Measurements from ENCODE around the gene IGSF8. TPM values are rescaled to one million over a fixed set of nuclear protein-coding genes. Genes with fewer than 3 reads are reported as not detected.

The IGSF8 gene
- total and polyA plus RNA-seq, 12 donors: 9.7 to 42.9 (median 24.1) TPM

DNA sequence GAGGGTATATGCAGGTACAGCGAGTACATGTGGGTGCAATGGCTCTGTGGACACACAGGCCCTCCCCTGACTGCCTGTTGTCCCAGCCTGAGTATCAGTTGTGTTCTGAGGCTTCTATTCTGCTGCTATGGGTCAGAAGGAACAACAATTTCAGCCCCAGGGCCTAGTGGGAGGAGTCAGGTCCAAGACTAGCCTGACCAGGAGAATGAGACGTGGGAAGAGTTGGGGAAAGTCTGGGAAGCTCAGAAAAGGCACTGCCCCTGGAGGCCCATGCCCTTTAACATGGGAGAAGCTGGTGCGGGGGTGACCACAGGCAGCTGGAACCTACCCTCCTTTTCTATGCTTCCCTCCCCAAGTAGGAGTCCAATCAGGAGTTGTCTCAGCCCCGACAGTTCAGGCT lies 7.7 kb downstream of the IGSF8 start:
- no peaks in the 10 kb centered on the region for H3K27me3 ChIP-seq
- DNase-seq: no peak
- no peak overlapping the region for H3K4me3 ChIP-seq
- no peaks in the 10 kb centered on the region for H3K9me3 ChIP-seq (replicated peaks in 1 of 3)
- H3K36me3 ChIP-seq (replicated peaks in 1 of 2): peaks cover 0 to 18% of the 10 kb centered on the region in 2 donors
- WGBS, 4 donors: 92 to 96% (median 95%) methylated on average over 4 of the region's 4 CpGs
- H3K27ac ChIP-seq: no peak overlapping the region
- TF ChIP-seq, protein P1, sequence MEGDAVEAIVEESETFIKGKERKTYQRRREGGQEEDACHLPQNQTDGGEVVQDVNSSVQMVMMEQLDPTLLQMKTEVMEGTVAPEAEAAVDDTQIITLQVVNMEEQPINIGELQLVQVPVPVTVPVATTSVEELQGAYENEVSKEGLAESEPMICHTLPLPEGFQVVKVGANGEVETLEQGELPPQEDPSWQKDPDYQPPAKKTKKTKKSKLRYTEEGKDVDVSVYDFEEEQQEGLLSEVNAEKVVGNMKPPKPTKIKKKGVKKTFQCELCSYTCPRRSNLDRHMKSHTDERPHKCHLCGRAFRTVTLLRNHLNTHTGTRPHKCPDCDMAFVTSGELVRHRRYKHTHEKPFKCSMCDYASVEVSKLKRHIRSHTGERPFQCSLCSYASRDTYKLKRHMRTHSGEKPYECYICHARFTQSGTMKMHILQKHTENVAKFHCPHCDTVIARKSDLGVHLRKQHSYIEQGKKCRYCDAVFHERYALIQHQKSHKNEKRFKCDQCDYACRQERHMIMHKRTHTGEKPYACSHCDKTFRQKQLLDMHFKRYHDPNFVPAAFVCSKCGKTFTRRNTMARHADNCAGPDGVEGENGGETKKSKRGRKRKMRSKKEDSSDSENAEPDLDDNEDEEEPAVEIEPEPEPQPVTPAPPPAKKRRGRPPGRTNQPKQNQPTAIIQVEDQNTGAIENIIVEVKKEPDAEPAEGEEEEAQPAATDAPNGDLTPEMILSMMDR (IDR thresholded peaks at IDR 0.05): no peak
- no peak for TF ChIP-seq POLR2A (IDR thresholded peaks at IDR 0.05)
- no peaks in the 10 kb centered on the region for H3K4me1 ChIP-seq (replicated peaks in 1 of 2)
- intact Hi-C loops (cut with DNase I): loop anchor here (5.0 to 10.0 kb wide), 2 partner anchors 146 to 282 kb away; partner anchors contain the start of gene IGSF9 (in 1 of the 2)

DNA sequence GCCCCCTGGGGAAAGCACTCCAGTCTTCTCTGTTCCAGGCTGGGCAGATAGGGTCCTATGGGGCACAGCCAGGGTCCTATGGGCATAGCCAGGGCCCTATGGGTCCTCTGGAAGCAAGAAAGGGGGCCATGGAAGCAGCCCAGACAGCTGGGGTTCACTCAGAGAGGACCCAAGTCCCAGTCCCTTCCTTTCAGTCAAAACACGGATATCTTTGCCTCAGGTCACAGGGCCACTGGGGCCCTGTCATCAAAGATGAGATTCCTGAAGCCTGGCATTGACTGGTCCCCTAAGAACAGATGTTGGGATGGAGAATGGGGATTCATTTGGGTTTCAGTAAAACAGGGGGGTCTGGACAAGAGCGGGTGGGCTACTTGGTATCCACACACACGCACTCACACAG lies 8.5 kb downstream of the IGSF8 start:
- intact Hi-C loops (cut with DNase I): loop anchor here (5.0 to 10.0 kb wide), 2 partner anchors 145 to 282 kb away; partner anchors contain the start of gene IGSF9 (in 1 of the 2)
- Histone ChIP-seq H3K4me1 (replicated peaks in 1 of 2) (no peaks in the 10 kb centered on the region), H3K27me3 (no peaks in the 10 kb centered on the region), H3K9me3 (replicated peaks in 1 of 3) (no peaks in the 10 kb centered on the region), H3K27ac (no peak overlapping the region), H3K4me3 (no peak overlapping the region), H3K36me3 (replicated peaks in 1 of 2) (peaks cover 0 to 18% of the 10 kb centered on the region in 2 donors)
- WGBS, 4 donors: 76 to 90% (median 87%) methylated on average over 2 to 3 of the region's 3 CpGs
- TF ChIP-seq POLR2A (IDR thresholded peaks at IDR 0.05): no peak
- TF ChIP-seq, protein P1 (IDR thresholded peaks at IDR 0.05): no peak
- no peak for DNase-seq

DNA sequence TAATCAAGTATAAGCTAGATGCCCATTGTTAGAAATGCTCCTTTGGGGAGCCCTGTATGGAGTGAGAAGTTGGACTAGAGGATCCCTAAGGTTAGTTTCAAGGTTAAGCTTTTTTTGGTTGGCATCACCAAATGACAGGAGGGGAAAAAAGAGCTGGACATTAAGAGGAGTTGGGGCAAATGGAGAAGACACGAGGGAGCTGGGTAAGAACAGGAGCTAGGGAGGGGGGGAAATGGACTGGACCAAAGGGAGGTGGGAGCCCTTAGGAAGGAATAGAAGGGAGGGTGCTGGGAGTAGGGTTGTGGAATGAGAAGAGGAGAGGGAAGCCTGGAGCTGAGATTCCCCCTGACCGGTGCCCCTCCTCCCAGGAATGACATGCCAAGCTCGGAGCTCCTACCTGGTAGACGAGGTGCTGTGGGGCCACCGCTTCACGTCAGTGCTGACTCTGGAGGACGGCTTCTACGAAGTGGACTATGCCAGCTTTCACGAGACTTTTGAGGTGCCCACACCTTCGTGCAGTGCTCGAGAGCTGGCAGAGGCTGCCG lies 11.2 kb downstream of the IGSF8 start:
- H3K27me3 ChIP-seq: peaks cover 12% of the 10 kb centered on the region
- intact Hi-C loops (cut with DNase I): no loop called here
- DNase-seq: no peak
- TF ChIP-seq POLR2A (IDR thresholded peaks at IDR 0.05): no peak
- TF ChIP-seq, protein P1 (IDR thresholded peaks at IDR 0.05): no peak
- H3K27ac ChIP-seq: no peak overlapping the region
- 88 to 93% (median 93%) methylated on average over 7 to 12 of the region's 12 CpGs for WGBS, 4 donors
- H3K9me3 ChIP-seq (replicated peaks in 1 of 3): no peaks in the 10 kb centered on the region
- H3K36me3 ChIP-seq (replicated peaks in 1 of 2): peaks cover 0 to 7% of the 10 kb centered on the region in 2 donors
- H3K4me3 ChIP-seq: no peak overlapping the region
- peaks cover 0 to 4% of the 10 kb centered on the region in 2 donors for H3K4me1 ChIP-seq (replicated peaks in 1 of 2)

DNA sequence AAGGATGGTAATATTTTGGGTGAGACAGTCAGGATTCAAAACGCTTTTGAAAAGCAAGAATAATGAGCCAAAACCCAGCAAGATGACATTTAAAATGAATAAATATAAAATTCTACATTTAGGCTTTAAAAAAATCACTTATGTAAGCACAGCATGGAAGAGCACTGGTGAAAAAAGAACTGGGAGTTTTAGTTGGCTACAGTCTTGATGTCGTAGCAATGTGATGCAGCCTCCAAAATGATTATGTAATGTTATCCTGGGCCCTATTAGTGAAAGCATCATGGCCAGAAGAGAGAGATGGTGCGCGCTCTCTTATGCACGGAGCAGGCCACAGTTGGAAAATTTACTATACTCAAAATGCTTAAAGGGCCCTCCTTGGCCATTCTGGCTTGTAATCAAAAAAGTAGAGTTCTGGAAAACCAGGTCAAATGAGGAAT lies 11.9 kb downstream of the IGSF8 start:
- H3K4me3 ChIP-seq: no peak overlapping the region
- WGBS, 4 donors: 74 to 83% (median 81%) methylated on average over 5 of the region's 5 CpGs
- no peaks in the 10 kb centered on the region for H3K9me3 ChIP-seq (replicated peaks in 1 of 3)
- peaks cover 0 to 4% of the 10 kb centered on the region in 2 donors for H3K4me1 ChIP-seq (replicated peaks in 1 of 2)
- no peak overlapping the region for H3K27ac ChIP-seq
- H3K36me3 ChIP-seq (replicated peaks in 1 of 2): no peaks in the 10 kb centered on the region
- no peak for DNase-seq
- H3K27me3 ChIP-seq: peaks cover 18% of the 10 kb centered on the region
- intact Hi-C loops (cut with DNase I): no loop called here
- no peak for TF ChIP-seq POLR2A (IDR thresholded peaks at IDR 0.05)
- TF ChIP-seq, protein P1 (IDR thresholded peaks at IDR 0.05): no peak
